Hepatocyte (in vitro differentiated cells): ENCODE data around the gene PKIB. TPM values are rescaled to one million over a fixed set of nuclear protein-coding genes. Genes with fewer than 3 reads are reported as not detected.

Experiments used
- DNase-seq: peaks from one replicate; pipeline ENCODE4 v3.0.0-alpha.2; 2016; ENCODE audit warnings: low spot score
- H2AFZ ChIP-seq: fragments of 200-600 bp; sonication (generic); 2 replicates; pipeline ENCODE4 v1.6.0; 2016; ENCODE audit warnings: antibody characterized with exemption, mild to moderate bottlenecking
- H3K27ac ChIP-seq: fragments of 200-600 bp; sonication (generic); 2 replicates; pipeline ENCODE4 v1.5.1; 2016; ENCODE audit warnings: mild to moderate bottlenecking
- H3K27me3 ChIP-seq: fragments of 200-600 bp; sonication (generic); 2 replicates; pipeline ENCODE4 v1.6.1; 2016
- H3K36me3 ChIP-seq: fragments of 200-600 bp; sonication (generic); replicated peaks from 2 replicates; pipeline ENCODE4 v1.5.1; 2016; ENCODE audit warnings: low read depth; ENCODE audit not compliant: insufficient read depth
- H3K4me1 ChIP-seq: fragments of 200-600 bp; sonication (generic); 2 replicates; pipeline ENCODE4 v1.5.1; 2016; ENCODE audit warnings: mild to moderate bottlenecking, moderate library complexity; ENCODE audit not compliant: insufficient read depth
- H3K4me2 ChIP-seq: fragments of 200-600 bp; sonication (generic); 2 replicates; pipeline ENCODE4 v1.6.0; 2016
- H3K4me3 ChIP-seq: fragments of 200-600 bp; sonication (generic); 2 replicates; pipeline ENCODE4 v1.5.1; 2016; ENCODE audit warnings: mild to moderate bottlenecking
- H3K79me2 ChIP-seq: fragments of 200-600 bp; sonication (generic); 2 replicates; pipeline ENCODE4 v1.6.0; 2017; ENCODE audit warnings: mild to moderate bottlenecking
- H3K9me2 ChIP-seq: fragments of 200-600 bp; sonication (generic); replicated peaks from 2 replicates; pipeline ENCODE4 v1.6.0; 2017; ENCODE audit warnings: mild to moderate bottlenecking; ENCODE audit not compliant: insufficient read depth
- H3K9me3 ChIP-seq: fragments of 200-600 bp; sonication (generic); 2 replicates; pipeline ENCODE4 v1.5.1; 2016; ENCODE audit warnings: low read depth, mild to moderate bottlenecking
- H4K20me1 ChIP-seq: fragments of 200-600 bp; sonication (generic); 2 replicates; pipeline ENCODE4 v1.6.0; 2016; ENCODE audit warnings: mild to moderate bottlenecking; ENCODE audit not compliant: insufficient read depth, poor library complexity, severe bottlenecking
- EZH2 ChIP-seq: fragments of 200-600 bp; sonication (generic); IDR thresholded peaks from 2 replicates; pipeline ENCODE4 v1.6.1; 2016; ENCODE audit warnings: antibody characterized with exemption, mild to moderate bottlenecking, borderline replicate concordance
- EZH2phosphoT487 ChIP-seq: fragments of 200-600 bp; sonication (generic); IDR thresholded peaks from one replicate; pipeline ENCODE4 v1.6.1; 2018; ENCODE audit warnings: antibody characterized with exemption, mild to moderate bottlenecking, low read depth, moderate library complexity; ENCODE audit not compliant: unreplicated experiment, severe bottlenecking
- WGBS: methylation state at CpG from one replicate; pipeline ENCODE4 v1.1.6; 2016; ENCODE audit warnings: low lambda C conversion rate; ENCODE audit errors: missing lambda C conversion rate; 5-methylcytosine and 5-hydroxymethylcytosine counted together
- polyA plus RNA-seq: library from polyadenylated mRNA; unstranded; fragments of >200 nt; fragmentation: Nextera tagmentation; extraction: Ambion mirVana; gene quantifications from 2 replicates; pipeline ENCODE4 v1.2.1, GENCODE V29; 2016
- total RNA-seq: library from RNA; depleted of rRNA; stranded (reverse); fragments of >200 nt; gene quantifications from 2 replicates; pipeline ENCODE4 v1.2.3, GENCODE V29; 2014
- TF ChIP-seq, protein P1 (sequence below): fragments of 200-600 bp; sonication (generic); IDR thresholded peaks from 2 replicates; pipeline ENCODE4 v1.5.1; 2016; ENCODE audit warnings: antibody characterized with exemption, mild to moderate bottlenecking; ENCODE audit not compliant: poor library complexity

Gene PKIB
- total and polyA plus RNA-seq, 2 experiments from 2014 or later = 73.8 to 144 TPM

DNA sequence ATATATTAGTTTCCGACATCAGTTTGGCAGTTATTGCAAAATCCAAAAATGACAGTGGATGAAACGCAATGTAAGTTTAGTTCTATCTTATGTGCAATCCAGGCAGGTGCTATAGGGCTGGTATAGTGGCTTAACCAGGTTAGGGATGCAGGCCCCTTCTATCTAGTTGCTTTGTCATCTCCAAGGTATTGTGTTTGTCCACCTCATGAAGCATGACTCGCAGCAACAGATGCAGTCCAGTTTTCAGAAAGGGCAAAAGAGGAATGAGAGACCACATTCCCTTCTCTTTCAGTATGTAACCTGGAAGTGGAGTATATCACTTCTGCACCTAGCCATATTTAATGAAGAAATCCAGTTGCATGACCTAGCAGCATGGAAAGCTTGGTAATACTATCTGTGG is 59.7 kb downstream of the PKIB start:
- Histone ChIP-seq H3K4me1 (peaks cover 15% of the 10 kb centered on the region), H3K4me3 (no peak overlapping the region), H3K9me2 (no peaks in the 10 kb centered on the region), H2AFZ (no peak overlapping the region), H3K27ac (no peak overlapping the region), H3K79me2 (peaks cover 16% of the 10 kb centered on the region), H3K36me3 (no peaks in the 10 kb centered on the region), H3K9me3 (no peaks in the 10 kb centered on the region), H4K20me1 (no peaks in the 10 kb centered on the region), H3K4me2 (no peak overlapping the region), H3K27me3 (no peaks in the 10 kb centered on the region)
- 96% methylated on average over 3 of the region's 3 CpGs for WGBS
- no peak for DNase-seq
- TF ChIP-seq EZH2 (no peak), EZH2phosphoT487 (no peak)
- TF ChIP-seq, protein P1, sequence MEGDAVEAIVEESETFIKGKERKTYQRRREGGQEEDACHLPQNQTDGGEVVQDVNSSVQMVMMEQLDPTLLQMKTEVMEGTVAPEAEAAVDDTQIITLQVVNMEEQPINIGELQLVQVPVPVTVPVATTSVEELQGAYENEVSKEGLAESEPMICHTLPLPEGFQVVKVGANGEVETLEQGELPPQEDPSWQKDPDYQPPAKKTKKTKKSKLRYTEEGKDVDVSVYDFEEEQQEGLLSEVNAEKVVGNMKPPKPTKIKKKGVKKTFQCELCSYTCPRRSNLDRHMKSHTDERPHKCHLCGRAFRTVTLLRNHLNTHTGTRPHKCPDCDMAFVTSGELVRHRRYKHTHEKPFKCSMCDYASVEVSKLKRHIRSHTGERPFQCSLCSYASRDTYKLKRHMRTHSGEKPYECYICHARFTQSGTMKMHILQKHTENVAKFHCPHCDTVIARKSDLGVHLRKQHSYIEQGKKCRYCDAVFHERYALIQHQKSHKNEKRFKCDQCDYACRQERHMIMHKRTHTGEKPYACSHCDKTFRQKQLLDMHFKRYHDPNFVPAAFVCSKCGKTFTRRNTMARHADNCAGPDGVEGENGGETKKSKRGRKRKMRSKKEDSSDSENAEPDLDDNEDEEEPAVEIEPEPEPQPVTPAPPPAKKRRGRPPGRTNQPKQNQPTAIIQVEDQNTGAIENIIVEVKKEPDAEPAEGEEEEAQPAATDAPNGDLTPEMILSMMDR = no peak

DNA sequence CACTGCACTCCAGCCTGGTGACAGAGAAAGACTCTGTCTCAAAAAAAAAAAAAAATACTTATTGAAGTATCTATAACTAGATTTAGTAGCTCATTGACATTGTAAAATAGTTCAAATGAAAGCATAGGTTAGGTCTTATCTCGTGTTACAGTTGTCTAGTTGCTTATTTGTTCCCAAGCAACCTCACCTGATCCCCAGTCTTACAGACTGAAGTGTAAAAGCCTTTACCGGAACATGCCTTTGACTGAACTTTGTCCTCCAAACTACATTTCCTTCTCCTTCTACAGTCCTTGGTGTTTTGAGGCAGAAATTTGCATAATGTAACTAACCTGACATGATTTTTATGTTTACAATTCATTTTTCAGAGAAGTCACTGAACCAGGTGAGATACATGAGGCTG is 61.0 kb downstream of the PKIB start:
- Histone ChIP-seq H3K9me3 (no peaks in the 10 kb centered on the region), H4K20me1 (no peaks in the 10 kb centered on the region), H3K4me2 (no peak overlapping the region), H3K27ac (peak overlapping the region; percentile 63), H3K4me3 (no peak overlapping the region), H3K27me3 (no peaks in the 10 kb centered on the region), H3K4me1 (peaks cover 15% of the 10 kb centered on the region), H2AFZ (no peak overlapping the region), H3K79me2 (peaks cover 11% of the 10 kb centered on the region), H3K9me2 (no peaks in the 10 kb centered on the region), H3K36me3 (no peaks in the 10 kb centered on the region)
- DNase-seq = peak; percentile 58
- 54% methylated on average over 2 of the region's 2 CpGs for WGBS
- TF ChIP-seq EZH2 = no peak
- TF ChIP-seq, protein P1 = no peak
- no peak for TF ChIP-seq EZH2phosphoT487

DNA sequence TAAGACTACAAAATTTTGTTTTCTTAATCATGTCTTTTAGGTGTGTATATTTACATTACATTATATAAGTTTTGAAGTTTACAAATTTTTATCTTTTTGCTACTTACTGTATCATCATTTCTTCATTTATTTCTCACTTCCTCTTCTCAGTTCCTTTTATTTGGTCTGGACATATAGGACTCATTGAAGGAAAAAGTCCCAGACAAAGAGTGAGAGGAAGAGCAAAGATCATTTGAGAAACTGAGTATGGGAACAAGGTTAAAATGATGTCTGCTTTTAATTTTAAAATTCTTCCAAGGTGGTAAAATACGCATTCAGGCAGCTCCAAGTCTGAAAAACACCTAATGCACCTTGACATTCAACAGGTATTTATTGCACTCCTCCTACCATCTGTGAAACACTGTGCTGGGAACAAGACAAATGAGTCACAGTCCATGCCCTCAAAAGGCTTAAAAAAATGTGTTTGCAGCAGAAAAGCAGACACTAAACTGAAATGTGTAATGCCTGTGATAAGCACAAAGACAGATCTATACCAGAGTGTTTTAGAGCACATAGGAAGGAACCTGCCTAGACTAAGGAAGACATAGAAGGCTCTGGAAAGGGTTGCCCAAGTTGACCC is 63.2 kb downstream of the PKIB start:
- Histone ChIP-seq H3K9me2 (no peaks in the 10 kb centered on the region), H3K9me3 (no peaks in the 10 kb centered on the region), H3K27ac (peak overlapping the region; percentile 83), H3K79me2 (peaks cover 8% of the 10 kb centered on the region), H2AFZ (no peak overlapping the region), H4K20me1 (no peaks in the 10 kb centered on the region), H3K27me3 (no peaks in the 10 kb centered on the region), H3K36me3 (no peaks in the 10 kb centered on the region), H3K4me3 (no peak overlapping the region), H3K4me1 (peaks cover 15% of the 10 kb centered on the region), H3K4me2 (peak overlapping the region; percentile 43)
- 54% methylated on average over 1 of the region's 1 CpG for WGBS
- DNase-seq = peak; percentile 70
- TF ChIP-seq EZH2phosphoT487 (no peak), EZH2 (no peak)
- TF ChIP-seq, protein P1 = no peak
